Tibial artery (tissue), 4 donors: ENCODE data around the gene PDIA5.
A peak's percentile ranks its signal among the peaks of the same experiment; 100 is the strongest.

ENCODE experiments used
- DNase-seq, 2 donors: peaks; one replicate each; pipeline ENCODE4 v3.0.0-alpha.2; 2019
- H3K27ac ChIP-seq, 2 donors: fragments of 200-600 bp; sonication (generic) in 1 of 2; 1 replicate in 1 of 2; 2 replicates in 1 of 2; pipeline ENCODE4 v1.5.1; 2018 to 2019; ENCODE audit warnings: mild to moderate bottlenecking in 1 of 2
- H3K27me3 ChIP-seq, 2 donors: fragments of 200-600 bp; sonication (generic) in 1 of 2; one replicate each; pipeline versions ENCODE4 v1.5.1 to v1.6.0; 2016 to 2019
- H3K36me3 ChIP-seq, 3 donors: fragments of 200-600 bp; sonication (generic) in 2 of 3; one replicate each; pipeline ENCODE4 v1.5.1; 2016 to 2019; ENCODE audit warnings: mild to moderate bottlenecking in 2 of 3
- H3K4me1 ChIP-seq, 4 donors: fragments of 200-600 bp; sonication (generic) in 2 of 4; 1 replicate in 3 of 4; 2 replicates in 1 of 4; pipeline ENCODE4 v1.5.1; 2016 to 2019
- H3K4me3 ChIP-seq, 2 donors: fragments of 200-600 bp; sonication (generic) in 1 of 2; 1 replicate in 1 of 2; 2 replicates in 1 of 2; pipeline ENCODE4 v1.5.1; 2018 to 2019; ENCODE audit warnings: mild to moderate bottlenecking in 2 of 2
- H3K9me3 ChIP-seq, 3 donors: fragments of 200-600 bp; sonication (generic) in 1 of 3; one replicate each; pipeline ENCODE4 v1.5.1; 2016 to 2019
- intact Hi-C: fragments of 100-400 bp; cut with DNase I; formaldehyde crosslinking; loops from one replicate; pipeline ENCODE4 v1.15.0; 2023; ENCODE audit warnings: low total_unique reads
- TF ChIP-seq, protein P1 (sequence below), 2 experiments: fragments of 200-600 bp in 1 of 2; fragments of 450-650 bp in 1 of 2; IDR thresholded peaks; one replicate each; pipeline ENCODE4 v1.5.1; 2017 to 2019; ENCODE audit warnings: antibody characterized with exemption in 2 of 2, mild to moderate bottlenecking in 1 of 2, moderate library complexity in 1 of 2

Gene PDIA5

DNA sequence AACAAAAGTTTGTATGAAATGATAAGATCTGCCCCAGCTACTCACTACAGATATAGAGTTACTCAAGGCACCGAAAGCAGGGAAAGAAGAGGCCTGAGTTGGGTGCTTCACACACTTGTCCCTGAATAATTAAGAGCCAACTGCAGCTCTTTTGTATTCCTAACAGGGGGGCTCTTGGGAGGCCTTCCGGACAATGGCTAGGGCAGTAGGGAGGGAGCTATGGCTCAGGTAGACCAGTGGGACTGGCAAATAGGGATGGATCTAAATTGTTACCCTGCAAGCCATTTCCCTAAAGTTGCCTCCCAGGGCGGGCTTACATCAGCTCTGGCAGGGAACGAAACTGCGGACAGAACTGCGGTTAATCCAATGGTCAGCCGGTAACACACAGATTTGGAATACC is 45.4 kb upstream of the PDIA5 start:
- TF ChIP-seq, protein P1, sequence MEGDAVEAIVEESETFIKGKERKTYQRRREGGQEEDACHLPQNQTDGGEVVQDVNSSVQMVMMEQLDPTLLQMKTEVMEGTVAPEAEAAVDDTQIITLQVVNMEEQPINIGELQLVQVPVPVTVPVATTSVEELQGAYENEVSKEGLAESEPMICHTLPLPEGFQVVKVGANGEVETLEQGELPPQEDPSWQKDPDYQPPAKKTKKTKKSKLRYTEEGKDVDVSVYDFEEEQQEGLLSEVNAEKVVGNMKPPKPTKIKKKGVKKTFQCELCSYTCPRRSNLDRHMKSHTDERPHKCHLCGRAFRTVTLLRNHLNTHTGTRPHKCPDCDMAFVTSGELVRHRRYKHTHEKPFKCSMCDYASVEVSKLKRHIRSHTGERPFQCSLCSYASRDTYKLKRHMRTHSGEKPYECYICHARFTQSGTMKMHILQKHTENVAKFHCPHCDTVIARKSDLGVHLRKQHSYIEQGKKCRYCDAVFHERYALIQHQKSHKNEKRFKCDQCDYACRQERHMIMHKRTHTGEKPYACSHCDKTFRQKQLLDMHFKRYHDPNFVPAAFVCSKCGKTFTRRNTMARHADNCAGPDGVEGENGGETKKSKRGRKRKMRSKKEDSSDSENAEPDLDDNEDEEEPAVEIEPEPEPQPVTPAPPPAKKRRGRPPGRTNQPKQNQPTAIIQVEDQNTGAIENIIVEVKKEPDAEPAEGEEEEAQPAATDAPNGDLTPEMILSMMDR (IDR thresholded peaks at IDR 0.05) = no peak
- Histone ChIP-seq H3K27me3 (peaks cover 0 to 13% of the 10 kb centered on the region in 2 donors), H3K4me1 (peaks cover 0 to 7% (median 5%) of the 10 kb centered on the region in 4 donors), H3K9me3 (no peaks in the 10 kb centered on the region), H3K27ac (no peak overlapping the region), H3K36me3 (no peaks in the 10 kb centered on the region), H3K4me3 (no peak overlapping the region)
- no peak for DNase-seq
- intact Hi-C loops = no loop called here

DNA sequence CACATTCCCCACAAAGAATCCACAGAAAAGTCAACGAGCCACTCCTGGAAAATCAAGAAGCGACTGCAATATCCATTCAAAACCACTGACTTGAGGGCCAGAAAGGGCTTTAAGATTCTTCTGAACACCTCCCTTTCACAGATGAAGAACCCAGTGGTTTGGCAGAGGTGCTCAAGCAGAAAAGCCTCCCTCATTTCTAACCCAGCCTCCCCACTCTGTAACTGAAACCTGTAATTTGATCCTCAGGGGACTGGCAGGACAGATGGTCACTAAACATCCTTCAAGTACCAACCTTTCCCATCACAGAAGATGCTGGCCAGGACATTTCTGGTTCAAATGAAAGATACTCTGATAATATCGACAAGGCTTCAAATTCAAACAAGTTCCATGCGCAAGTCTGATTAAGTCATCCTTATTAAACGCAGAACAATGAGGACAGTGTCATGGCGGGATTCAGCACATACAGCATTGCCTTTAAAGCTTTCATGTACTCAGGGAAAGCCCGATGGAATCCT is 44.8 kb upstream of the PDIA5 start:
- DNase-seq = no peak
- no peaks in the 10 kb centered on the region for H3K9me3 ChIP-seq
- intact Hi-C loops = no loop called here
- no peak overlapping the region for H3K4me3 ChIP-seq
- H3K4me1 ChIP-seq = peaks cover 0 to 14% (median 12%) of the 10 kb centered on the region in 4 donors
- peaks cover 0 to 15% of the 10 kb centered on the region in 2 donors for H3K27me3 ChIP-seq
- no peaks in the 10 kb centered on the region for H3K36me3 ChIP-seq
- TF ChIP-seq, protein P1 (IDR thresholded peaks at IDR 0.05) = no peak
- H3K27ac ChIP-seq = no peak overlapping the region

DNA sequence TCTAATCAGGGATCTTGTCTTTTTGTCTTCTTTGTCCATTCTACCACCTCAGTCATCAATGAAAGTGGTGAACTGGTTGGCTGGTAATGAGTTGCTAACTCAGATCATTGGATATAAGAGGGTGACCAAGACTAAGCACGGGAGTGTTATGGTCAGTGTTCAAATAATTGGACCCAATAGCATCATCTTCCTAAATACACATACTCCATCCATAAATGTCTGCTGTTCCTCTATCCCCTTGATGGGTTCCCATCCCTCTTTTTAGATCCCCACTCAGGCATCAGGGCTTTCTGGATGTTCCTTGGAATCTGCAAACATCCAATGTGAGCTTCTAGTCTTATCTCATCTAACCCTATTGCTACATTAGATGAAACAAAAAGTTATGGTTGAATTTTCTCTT is 42.8 kb upstream of the PDIA5 start:
- Histone ChIP-seq H3K4me1 (peaks cover 0 to 28% (median 26%) of the 10 kb centered on the region in 4 donors), H3K27ac (no peak overlapping the region), H3K4me3 (no peak overlapping the region), H3K36me3 (no peaks in the 10 kb centered on the region), H3K27me3 (peaks cover 0 to 19% of the 10 kb centered on the region in 2 donors), H3K9me3 (no peaks in the 10 kb centered on the region)
- no peak for DNase-seq
- TF ChIP-seq, protein P1 (IDR thresholded peaks at IDR 0.05) = no peak
- intact Hi-C loops = no loop called here

DNA sequence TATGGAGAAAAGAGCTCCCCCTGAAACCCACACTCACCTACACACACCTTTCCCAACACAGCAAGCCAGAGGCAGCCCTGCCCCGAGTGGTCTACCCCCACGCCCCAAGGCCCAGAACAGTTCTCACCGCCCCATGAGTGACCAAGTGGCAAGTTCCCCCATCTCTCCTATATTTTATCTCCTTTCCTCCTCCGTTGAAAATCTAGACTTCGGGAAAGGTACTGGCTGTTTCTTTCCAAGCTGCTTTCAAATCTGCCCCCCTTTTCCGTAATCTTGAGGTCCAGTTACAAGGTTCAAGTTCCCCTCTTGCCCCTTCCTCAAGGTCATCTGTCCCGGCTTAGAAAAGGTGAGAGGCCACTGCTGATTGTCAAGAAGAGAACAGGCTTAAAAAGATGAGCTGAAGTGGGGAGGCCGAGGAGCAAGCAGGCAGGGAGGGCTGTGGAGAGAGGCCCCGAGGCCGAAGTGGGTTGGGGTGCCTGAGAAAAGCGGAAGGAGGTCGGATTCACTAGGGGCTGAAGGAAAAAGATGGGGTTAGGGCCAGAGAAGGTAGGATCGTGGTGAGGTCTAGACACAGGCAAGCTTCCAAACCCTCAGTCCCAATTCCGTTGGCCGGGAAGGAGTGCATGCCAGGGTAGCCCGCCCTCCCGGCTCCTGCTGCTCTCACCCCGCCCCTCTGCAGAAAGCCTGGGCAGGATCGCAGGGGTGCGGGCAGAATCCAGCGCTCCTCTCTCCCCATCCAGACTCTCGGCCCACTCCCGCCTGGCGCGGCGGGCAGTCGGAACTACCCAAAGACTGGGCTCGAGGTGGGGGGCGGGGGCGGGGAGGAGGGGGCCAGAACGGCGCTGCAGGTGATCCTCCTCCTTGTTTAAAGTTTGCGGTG is 40.9 kb upstream of the PDIA5 start:
- Histone ChIP-seq H3K4me3 (peak overlapping the region; percentile 51 to 64), H3K27ac (peak overlapping the region in 1 of 2 donors; percentile 4), H3K4me1 (peaks cover 0 to 28% (median 26%) of the 10 kb centered on the region in 4 donors), H3K9me3 (no peaks in the 10 kb centered on the region), H3K36me3 (no peaks in the 10 kb centered on the region), H3K27me3 (peaks cover 0 to 33% of the 10 kb centered on the region in 2 donors)
- intact Hi-C loops = loop anchor here (5.0 kb wide), 1 partner anchor 231 kb away; no protein-coding TSS in a partner anchor
- peak in 1 of 2 donors; percentile 75 for DNase-seq
- TF ChIP-seq, protein P1 (IDR thresholded peaks at IDR 0.05) = no peak

DNA sequence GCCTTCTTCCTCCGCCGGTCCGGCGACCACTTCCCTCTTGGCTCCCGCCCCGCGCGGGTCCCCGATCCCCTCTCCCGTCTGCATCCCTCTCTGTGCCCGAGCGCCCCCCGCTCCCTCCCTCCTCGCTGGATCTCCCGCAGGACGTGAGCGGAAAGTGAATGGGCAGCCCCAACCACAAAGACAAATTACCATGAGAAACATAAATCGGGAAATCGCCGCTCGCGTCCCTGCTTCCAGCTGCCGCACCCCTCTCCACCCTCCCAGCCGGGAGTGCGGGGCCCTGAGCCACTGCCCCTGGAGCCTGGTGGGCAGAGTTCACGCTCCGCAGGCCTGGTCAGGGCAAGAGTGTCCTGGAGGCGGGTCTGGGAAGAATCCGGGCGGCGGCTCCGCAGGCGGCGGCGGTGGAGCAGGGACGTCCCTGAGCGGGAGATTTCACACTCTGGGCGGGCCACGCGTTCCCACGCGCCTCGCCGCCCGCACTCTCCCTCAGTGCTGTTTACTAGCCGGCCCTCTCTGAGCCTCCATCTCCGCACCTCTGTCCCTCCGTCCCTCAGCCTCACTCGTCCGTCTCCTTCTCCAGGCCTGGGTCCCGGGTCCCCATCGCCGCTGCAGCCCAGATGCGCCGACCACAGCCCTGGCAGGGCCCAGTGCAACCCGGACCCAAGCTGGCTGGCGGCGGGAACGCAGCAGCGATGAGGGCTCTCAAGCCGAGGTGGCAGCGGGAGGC is 40.1 kb upstream of the PDIA5 start:
- H3K4me1 ChIP-seq = peaks cover 0 to 28% (median 26%) of the 10 kb centered on the region in 4 donors
- peaks cover 0 to 37% of the 10 kb centered on the region in 2 donors for H3K27me3 ChIP-seq
- no peaks in the 10 kb centered on the region for H3K36me3 ChIP-seq
- peak overlapping the region; percentile 51 to 64 for H3K4me3 ChIP-seq
- intact Hi-C loops = loop anchor here (5.0 kb wide), 1 partner anchor 231 kb away; no protein-coding TSS in a partner anchor
- peak overlapping the region in 1 of 2 donors; percentile 4 for H3K27ac ChIP-seq
- DNase-seq = no peak
- H3K9me3 ChIP-seq = no peaks in the 10 kb centered on the region
- TF ChIP-seq, protein P1 (IDR thresholded peaks at IDR 0.05) = no peak
